ENCODE results near the gene TM4SF20.
"Not testable (repeated sequence)": the region's sequence is repeated elsewhere in the genome, so short reads cannot be mapped to it uniquely, and the experiment has no call there.

The TM4SF20 gene

GRCh38 chr2:227386630-227387029 lies 7.5 kb upstream of the TM4SF20 start:
- peaks cover 7% of the 10 kb centered on the region for H3K4me1 Mint-ChIP-seq
- no peaks in the 10 kb centered on the region for H3K36me3 Mint-ChIP-seq
- H3K4me3 Mint-ChIP-seq: no peak overlapping the region
- no peak for ATAC-seq
- DNase-seq (ENCODE audit: low spot score in 2 of 2): no peak
- H3K27ac Mint-ChIP-seq: no peak overlapping the region
- no peaks in the 10 kb centered on the region for H3K9me3 Mint-ChIP-seq

GRCh38 chr2:227383686-227384085 lies 4.6 kb upstream of the TM4SF20 start:
- H3K27ac Mint-ChIP-seq: no peak overlapping the region
- H3K36me3 Mint-ChIP-seq: no peaks in the 10 kb centered on the region
- H3K9me3 Mint-ChIP-seq: no peaks in the 10 kb centered on the region
- ATAC-seq (no peak), DNase-seq (ENCODE audit: low spot score in 2 of 2) (no peak)
- H3K4me3 Mint-ChIP-seq: no peak overlapping the region
- peaks cover 7% of the 10 kb centered on the region for H3K4me1 Mint-ChIP-seq

GRCh38 chr2:227382241-227382835 lies 3.2 kb upstream of the TM4SF20 start:
- not testable (repeated sequence) for H3K36me3 Mint-ChIP-seq; H3K4me1 Mint-ChIP-seq; H3K4me3 Mint-ChIP-seq; H3K9me3 Mint-ChIP-seq; DNase-seq (ENCODE audit: low spot score in 2 of 2); ATAC-seq; H3K27ac Mint-ChIP-seq

DNA sequence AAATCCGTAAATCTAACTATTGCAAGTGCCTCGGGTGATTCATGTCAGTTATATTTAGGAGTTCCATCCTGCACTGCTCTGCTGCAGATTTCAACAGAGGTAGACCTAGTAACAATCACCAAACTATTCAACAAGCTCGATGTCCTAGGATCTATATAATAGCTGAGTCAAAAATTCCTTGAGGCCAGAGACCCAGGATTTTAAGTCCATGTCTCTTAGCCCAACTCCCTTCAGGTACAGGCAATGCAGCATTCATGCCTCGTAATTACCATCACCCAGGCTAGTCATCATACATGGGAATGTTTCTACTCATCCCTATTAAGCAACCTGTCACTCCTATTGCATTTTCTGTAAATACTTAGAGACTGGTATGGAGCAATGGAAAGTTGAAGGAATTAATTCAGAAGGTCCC lies 729 bp downstream of the TM4SF20 start:
- ATAC-seq (no peak), DNase-seq (ENCODE audit: low spot score in 2 of 2) (no peak)
- Mint-ChIP-seq H3K9me3 (no peaks in the 10 kb centered on the region), H3K36me3 (no peaks in the 10 kb centered on the region), H3K4me3 (no peak overlapping the region), H3K27ac (no peak overlapping the region), H3K4me1 (no peaks in the 10 kb centered on the region)

- Mint-ChIP-seq H3K4me1 (no peaks in the 10 kb centered on the region), H3K36me3 (no peaks in the 10 kb centered on the region), H3K9me3 (no peaks in the 10 kb centered on the region), H3K4me3 (no peak overlapping the region), H3K27ac (no peak overlapping the region)
- ATAC-seq (no peak), DNase-seq (ENCODE audit: low spot score in 2 of 2) (no peak)
Measured at GRCh38 chr2:227377467-227378351, 1.4 kb downstream of the TM4SF20 start.

DNA sequence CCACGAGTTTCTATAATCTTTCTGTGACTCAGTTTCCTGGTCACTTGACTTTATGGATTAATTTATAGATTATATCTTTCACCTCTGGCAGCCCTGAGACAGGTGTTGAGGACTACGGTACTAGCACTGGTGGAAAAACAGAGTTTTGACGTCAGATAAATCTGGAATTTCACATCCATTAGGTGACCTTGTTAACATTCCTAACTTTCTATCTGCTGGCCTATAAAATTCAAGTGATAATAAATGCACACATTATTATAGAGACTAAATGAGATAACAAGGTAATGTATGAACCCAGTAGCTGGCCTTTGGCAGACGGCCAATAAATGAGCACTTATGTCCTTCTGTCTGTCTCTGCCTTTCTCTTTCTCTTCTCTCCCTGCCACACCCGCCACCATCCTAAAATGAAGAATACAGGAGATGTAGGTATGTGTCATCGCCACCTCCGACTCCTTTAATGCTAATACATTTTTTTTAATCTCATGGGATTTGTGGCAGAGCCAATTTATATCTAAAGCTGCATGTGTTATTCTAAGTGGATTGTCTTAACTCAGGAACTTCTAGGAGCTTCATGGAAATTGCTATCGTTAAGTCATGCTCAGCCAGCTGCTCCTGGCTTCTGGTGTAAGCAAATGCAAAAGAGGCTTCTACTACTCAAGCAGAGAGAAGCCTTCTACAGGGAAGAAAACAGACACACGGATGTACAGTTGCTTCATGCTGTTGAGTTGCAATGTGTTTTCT lies 2.3 kb downstream of the TM4SF20 start:
- Mint-ChIP-seq H3K9me3 (no peaks in the 10 kb centered on the region), H3K4me1 (no peaks in the 10 kb centered on the region), H3K27ac (no peak overlapping the region), H3K4me3 (no peak overlapping the region), H3K36me3 (no peaks in the 10 kb centered on the region)
- no peak for ATAC-seq
- no peak for DNase-seq (ENCODE audit: low spot score in 2 of 2)

DNA sequence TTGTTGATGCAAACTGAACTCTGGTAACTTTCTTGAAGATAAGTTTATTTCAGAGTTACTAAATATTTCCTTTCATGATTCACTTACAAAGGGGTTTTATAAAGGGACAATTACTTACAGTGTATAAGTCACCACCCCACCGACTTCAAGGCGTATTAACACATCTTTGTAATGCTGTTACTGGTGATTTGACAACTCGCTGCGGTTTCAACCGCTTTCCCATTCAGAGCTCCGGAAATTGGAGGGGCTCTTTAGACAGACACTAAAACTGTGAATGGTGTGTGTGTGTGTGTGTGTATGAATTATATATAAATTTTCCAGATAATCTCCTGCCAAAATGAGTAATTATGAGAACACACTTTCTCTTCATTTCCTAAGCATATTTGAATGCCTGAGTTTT lies 4.9 kb downstream of the TM4SF20 start:
- no peak overlapping the region for H3K4me3 Mint-ChIP-seq
- H3K36me3 Mint-ChIP-seq: no peaks in the 10 kb centered on the region
- no peaks in the 10 kb centered on the region for H3K4me1 Mint-ChIP-seq
- no peak for DNase-seq (ENCODE audit: low spot score in 2 of 2)
- no peak overlapping the region for H3K27ac Mint-ChIP-seq
- H3K9me3 Mint-ChIP-seq: no peaks in the 10 kb centered on the region
- peak; percentile 95 for ATAC-seq

GRCh38 chr2:227373389-227373788 lies 5.7 kb downstream of the TM4SF20 start:
- Mint-ChIP-seq H3K9me3 (no peaks in the 10 kb centered on the region), H3K4me3 (no peak overlapping the region), H3K36me3 (no peaks in the 10 kb centered on the region), H3K4me1 (no peaks in the 10 kb centered on the region), H3K27ac (no peak overlapping the region)
- DNase-seq (ENCODE audit: low spot score in 2 of 2) (no peak), ATAC-seq (no peak)

GRCh38 chr2:227370791-227371312 lies 8.3 kb downstream of the TM4SF20 start:
- H3K4me1 Mint-ChIP-seq: no peaks in the 10 kb centered on the region
- H3K4me3 Mint-ChIP-seq: no peak overlapping the region
- DNase-seq (ENCODE audit: low spot score in 2 of 2): no peak
- no peak overlapping the region for H3K27ac Mint-ChIP-seq
- H3K9me3 Mint-ChIP-seq: no peaks in the 10 kb centered on the region
- H3K36me3 Mint-ChIP-seq: no peaks in the 10 kb centered on the region
- peak; percentile 38 for ATAC-seq

DNA sequence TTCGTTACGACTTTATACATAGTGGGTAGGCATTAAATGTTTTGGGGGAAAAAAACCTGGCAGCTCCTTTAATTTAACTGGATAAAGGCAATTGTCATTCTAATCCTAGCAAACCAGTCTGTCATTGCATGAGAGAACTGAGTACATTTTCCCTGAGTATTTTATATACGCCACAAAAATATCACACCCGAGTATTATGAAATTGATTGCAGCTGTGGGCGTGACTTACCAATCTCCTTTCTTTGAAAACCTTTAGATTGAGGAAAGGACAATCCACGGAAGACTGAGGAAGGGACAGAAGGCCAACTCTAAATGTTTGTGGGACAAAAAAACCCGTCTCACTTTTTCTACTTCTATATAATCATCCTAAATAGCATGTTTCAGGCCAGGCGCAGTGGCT lies 9.0 kb downstream of the TM4SF20 start:
- Mint-ChIP-seq H3K4me3 (no peak overlapping the region), H3K36me3 (no peaks in the 10 kb centered on the region), H3K4me1 (no peaks in the 10 kb centered on the region), H3K27ac (no peak overlapping the region), H3K9me3 (no peaks in the 10 kb centered on the region)
- ATAC-seq: no peak
- no peak for DNase-seq (ENCODE audit: low spot score in 2 of 2)

DNA sequence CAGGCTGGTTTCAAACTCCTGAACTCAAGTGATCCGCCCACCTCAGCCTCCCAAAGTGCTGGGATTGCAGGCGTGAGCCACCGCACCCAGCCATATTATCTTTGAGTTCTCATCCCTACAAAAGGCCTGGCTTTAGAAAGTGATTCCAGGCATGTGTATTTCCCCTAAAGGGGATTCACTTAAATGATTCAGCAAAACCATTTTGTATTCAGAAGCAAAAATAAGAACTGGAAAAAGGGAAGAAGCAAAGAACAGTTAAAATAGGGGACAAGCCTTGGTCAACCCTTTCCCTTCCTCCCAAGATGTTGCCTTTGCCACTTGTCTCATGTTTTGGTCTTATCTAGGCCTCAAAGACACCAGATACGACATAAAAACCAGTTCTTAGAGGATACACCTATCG lies 10.5 kb downstream of the TM4SF20 start:
- H3K27ac Mint-ChIP-seq: no peak overlapping the region
- ATAC-seq: no peak
- no peaks in the 10 kb centered on the region for H3K36me3 Mint-ChIP-seq
- no peaks in the 10 kb centered on the region for H3K9me3 Mint-ChIP-seq
- no peaks in the 10 kb centered on the region for H3K4me1 Mint-ChIP-seq
- DNase-seq (ENCODE audit: low spot score in 2 of 2): no peak
- H3K4me3 Mint-ChIP-seq: no peak overlapping the region

DNA sequence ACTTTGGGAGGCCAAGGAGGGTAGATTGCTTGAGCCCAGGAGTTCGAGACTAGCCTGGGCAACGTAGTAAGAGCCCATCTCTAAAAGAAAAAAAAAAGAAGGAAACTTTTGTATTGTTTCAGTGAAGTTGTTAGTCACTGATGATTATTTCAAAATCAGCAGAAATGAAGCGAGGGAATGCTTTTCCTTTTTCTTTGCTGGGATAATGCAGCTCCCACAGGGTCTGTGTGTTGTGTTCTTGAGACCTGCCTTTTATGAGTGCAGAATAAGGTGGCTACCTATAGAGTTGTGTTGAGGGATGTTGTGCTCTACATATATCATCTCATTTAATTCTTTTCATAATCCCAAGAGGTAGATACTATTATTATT lies 11.7 kb downstream of the TM4SF20 start:
- Mint-ChIP-seq H3K4me3 (no peak overlapping the region), H3K9me3 (no peaks in the 10 kb centered on the region), H3K36me3 (no peaks in the 10 kb centered on the region), H3K27ac (no peak overlapping the region), H3K4me1 (no peaks in the 10 kb centered on the region)
- DNase-seq (ENCODE audit: low spot score in 2 of 2): no peak
- no peak for ATAC-seq

- no peak overlapping the region for H3K27ac Mint-ChIP-seq
- H3K36me3 Mint-ChIP-seq: no peaks in the 10 kb centered on the region
- H3K4me3 Mint-ChIP-seq: no peak overlapping the region
- ATAC-seq: no peak
- no peaks in the 10 kb centered on the region for H3K9me3 Mint-ChIP-seq
- DNase-seq (ENCODE audit: low spot score in 2 of 2): no peak
- H3K4me1 Mint-ChIP-seq: no peaks in the 10 kb centered on the region
Measured at GRCh38 chr2:227366769-227367426, 12.2 kb downstream of the TM4SF20 start.

DNA sequence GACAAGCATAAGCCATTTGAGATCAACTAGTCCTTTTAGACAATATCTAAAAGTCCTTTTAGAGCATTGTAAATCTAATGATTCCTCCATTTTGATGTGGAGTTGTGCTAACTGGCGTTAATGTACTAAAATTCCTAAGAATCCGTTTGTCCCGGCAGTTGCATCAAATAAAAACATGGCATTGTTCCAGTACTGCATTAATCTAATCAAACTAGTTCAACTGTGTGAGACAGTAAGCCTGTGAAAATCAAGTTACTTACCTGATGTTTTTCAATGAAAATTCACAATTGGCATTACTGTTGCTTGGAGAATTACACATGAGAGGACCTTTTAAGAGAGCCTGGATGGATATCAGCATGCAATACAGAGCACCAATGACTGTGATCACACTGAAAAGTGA lies 13.3 kb downstream of the TM4SF20 start:
- Mint-ChIP-seq H3K4me1 (no peaks in the 10 kb centered on the region), H3K4me3 (no peak overlapping the region), H3K27ac (no peak overlapping the region), H3K36me3 (peaks cover under 1% of the 10 kb centered on the region), H3K9me3 (no peaks in the 10 kb centered on the region)
- ATAC-seq (no peak), DNase-seq (ENCODE audit: low spot score in 2 of 2) (no peak)

- H3K27ac Mint-ChIP-seq: not testable (repeated sequence)
- peaks cover 12% of the 10 kb centered on the region for H3K36me3 Mint-ChIP-seq
Measured at GRCh38 chr2:227364585-227365263, 14.4 kb downstream of the TM4SF20 start.

More at GRCh38 chr2:227364585-227365263, 14.4 kb downstream of the TM4SF20 start:
- not testable (repeated sequence) for H3K4me1 Mint-ChIP-seq; H3K4me3 Mint-ChIP-seq; H3K9me3 Mint-ChIP-seq; DNase-seq (ENCODE audit: low spot score in 2 of 2); ATAC-seq
